ENCODE data around the gene RELN.
A peak's percentile ranks its signal among the peaks of the same experiment; 100 is the strongest.
"Not testable (repeated sequence)": the region's sequence is repeated elsewhere in the genome, so short reads cannot be mapped to it uniquely, and the experiment has no call there.

Gene RELN

DNA sequence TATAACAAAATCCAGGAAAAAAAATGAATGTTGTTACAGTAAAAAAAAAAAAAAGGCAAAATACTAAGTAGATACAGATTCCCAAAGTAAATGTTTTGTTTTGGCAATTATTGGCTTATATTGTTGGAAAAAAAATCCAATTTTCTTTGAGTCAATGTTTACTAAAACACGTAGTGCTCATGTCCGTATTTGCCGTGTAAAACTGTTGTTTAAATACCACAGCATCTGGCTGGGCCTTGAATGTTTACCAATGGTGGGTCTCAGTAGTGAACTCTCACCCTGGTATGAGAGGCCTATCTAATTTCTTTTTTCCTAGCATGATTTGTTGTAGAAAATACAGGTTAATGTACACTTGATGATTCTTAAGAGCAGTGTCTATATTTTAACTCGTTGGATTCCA is 502.0 kb downstream of the RELN start:
- no peak for DNase-seq (ENCODE audit: low read depth in 2 of 2)

DNA sequence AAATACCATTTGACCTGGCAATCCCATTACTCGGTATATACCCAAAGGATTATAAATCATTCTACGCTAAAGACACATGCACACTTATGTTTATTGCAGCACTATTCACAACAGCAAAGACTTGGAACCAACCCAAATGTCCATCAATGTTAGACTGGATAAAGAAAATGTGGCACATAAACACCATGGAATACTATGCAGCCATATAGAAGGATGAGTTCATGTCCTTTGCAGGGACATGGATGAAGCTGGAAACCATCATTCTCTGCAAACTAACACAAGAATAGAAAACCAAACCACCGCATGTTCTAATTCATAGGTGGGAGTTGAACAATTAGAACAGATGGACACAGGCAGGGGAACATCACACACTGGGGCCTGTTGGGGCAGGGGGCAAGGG is 502.6 kb downstream of the RELN start:
- DNase-seq (ENCODE audit: low read depth in 2 of 2), result not testable (repeated sequence)

DNA sequence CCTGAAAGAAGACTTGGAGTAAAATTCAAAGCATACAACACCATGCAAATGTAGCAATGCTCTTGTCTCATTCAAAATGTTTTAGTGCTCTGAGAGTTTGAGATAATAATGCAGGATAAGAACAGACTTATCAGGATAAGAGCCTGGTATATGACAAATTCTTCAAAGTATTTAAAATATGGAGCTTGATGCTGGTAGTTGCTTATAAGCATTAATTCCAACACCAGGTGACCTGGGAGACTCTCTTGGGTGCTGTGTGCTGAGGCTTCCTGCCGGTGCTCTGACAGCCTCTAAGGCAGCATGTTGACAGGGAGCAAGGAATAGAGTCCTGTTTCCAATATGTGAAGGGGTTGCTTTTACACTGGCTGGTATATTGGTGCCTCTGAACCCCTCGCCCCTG is 508.7 kb downstream of the RELN start:
- DNase-seq (ENCODE audit: low read depth in 2 of 2), result no peak

DNA sequence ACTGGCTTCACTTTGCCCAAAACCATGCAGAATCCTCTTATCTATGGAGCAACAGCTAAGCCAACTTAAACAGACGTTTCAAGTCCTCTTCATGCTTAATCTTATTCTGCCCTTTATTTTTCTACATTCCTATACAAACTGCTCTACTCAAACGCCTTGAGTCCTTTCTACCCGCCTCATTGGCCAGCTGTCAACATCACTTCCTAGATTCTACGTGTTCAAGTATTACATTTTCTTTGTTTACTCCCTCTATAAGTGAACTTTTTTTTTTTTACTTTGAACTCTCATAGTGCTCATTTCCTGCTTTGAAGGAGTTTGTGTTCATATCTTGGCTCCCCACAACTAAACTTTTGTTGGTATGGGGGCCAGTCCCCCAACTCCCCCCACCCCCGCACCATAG is 514.5 kb downstream of the RELN start:
- DNase-seq (ENCODE audit: low read depth in 2 of 2), result no peak

DNA sequence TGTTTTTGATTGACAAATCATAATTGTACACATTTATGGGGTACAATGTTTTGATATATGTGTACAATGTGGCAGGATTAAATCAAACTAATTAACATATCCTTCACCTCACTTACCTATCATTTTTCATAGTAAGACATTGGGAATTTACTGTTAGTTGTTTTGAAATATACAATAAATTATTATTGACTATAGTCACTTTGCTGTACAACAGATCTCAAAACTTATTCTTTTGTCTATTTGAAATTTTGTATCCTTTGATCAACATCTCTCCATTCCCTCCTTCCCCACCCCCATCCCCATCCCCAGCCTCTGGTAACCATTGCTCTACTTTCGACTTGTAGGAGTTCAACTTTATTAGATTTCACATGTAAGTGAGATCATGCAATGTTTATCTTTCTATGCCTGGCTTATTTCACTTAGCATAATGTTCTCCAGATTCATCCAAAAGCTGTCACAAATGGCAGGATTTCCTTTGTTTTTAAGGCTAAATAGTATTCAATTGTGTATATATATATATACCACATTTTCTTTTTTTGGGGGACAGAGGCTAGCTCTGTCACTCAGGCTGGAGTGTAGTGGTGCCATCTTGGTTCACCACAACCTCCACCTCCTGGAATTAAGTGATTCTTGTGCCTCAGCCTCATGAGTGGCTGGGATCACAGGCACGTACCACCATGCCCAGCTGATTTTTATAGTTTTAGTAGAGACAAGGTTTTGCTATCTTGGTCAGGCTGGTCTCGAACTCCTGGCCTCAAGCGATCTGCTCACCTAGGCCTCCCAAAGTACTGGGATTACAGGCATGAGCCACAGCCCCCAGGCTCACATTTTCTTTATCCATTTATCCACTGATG is 520.1 kb downstream of the RELN start:
- DNase-seq (ENCODE audit: low read depth in 2 of 2), result no peak

DNA sequence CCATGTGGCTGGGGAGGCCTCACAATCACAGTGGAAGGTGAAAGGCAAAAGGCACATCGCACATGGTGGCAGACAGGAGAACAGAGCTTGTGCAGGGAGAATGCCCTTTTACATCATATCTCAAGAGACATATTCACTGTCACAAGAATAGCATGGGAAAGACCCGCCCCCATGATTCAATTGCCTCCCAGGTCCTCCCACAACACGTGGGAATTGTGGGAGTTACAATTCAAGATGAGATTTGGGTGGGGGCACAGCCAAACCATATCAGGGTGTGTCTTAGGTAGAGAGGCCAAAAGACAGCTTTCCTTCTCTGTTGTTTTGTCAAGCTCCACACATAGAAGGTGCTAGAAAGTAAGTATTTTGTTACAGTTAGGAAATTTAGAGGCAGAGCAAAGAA is 522.6 kb downstream of the RELN start:
- no peak for DNase-seq (ENCODE audit: low read depth in 2 of 2)

DNA sequence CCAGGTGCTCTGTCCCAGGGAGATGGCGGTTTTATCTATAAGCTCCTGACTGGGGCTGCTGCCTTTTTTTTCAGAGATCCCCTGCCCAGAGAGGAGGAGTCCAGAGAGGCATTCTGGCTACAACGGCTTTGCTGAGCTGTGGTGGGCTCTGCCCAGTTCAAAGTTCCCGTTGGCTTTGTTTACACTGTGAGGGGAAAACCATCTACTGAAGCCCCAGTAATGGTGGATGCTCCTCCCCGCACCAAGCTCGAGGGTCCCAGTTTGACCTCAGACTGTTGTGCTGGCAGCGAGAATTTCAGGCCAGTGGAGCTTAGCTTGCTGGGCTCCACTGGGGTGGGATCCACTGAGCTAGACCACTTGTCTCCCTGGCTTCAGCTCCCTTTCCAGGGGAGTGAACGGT is 527.1 kb downstream of the RELN start:
- no peak for DNase-seq (ENCODE audit: low read depth in 2 of 2)

DNA sequence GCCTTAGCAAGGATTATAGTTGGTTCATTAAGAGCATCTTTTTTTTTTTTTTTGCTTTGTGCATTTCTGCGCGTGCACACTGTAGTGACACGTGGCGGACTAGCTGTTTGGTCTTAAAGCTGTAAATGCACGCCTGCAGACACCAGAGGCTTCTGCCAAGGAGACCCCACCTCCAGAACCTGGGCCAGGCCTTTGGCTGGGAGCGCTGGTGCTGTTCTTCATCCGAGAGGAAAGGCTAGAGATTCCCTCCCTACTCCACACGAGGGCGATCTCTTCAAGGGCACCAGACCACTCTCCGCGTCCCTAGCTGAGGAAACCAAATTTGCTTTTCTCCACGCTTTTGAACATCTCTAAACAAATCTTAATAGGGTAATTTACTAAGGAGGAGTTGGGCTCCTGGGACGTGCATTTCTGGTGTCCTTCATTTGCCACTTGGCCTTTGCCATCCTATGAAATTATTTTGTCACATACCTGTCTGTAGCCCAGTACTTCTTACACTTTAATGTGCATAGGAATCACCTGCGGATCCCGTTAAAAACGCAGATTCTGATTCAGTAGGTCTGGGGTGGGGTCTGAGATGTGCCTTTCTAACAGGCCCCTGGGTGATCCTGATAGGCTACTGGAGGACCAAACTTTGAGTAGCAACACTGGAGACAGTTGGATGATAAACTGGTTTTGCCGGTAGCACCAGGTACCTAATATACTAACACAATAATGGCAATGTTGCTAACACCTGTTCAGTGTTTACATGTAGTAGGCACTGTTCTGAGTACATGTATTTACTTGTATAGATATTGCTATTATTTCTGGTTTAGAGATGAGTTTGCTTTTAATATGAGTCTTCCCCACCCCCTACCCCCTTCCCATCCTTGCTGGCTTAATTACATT is 542.1 kb downstream of the RELN start:
- peak; percentile 9 to 13 for DNase-seq (ENCODE audit: low read depth in 2 of 2)

DNA sequence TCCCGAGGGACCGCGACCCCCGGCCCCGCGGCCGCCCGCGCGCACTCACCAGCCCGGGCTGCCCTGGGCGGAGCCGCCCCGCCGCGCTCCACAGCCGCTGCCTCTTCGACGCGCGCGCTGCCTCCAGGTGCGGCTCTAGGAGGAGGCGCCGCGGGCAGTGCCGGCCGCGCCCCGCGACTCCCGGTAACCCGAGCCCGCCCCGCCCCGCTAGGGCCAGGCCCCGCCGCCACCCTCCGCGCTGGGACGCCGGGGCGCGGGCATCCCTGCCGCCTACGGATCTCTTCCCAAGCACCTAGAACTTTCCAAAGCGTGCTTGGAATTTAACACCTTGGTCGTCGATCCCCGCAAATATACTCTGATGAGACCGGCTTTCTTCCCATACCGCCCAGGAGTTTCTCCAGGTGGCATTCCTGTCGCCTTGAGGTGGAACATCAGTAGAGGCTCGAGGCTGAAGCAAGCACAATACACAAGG is 543.4 kb downstream of the RELN start, which contains the start of gene SLC26A5:
Gene SLC26A5 (minus strand): TSS at position 159 of the 472 bp plus-strand sequence. CDS start 24,693 bp downstream, outside the sequence.
- DNase-seq (ENCODE audit: low read depth in 2 of 2), result no peak

DNA sequence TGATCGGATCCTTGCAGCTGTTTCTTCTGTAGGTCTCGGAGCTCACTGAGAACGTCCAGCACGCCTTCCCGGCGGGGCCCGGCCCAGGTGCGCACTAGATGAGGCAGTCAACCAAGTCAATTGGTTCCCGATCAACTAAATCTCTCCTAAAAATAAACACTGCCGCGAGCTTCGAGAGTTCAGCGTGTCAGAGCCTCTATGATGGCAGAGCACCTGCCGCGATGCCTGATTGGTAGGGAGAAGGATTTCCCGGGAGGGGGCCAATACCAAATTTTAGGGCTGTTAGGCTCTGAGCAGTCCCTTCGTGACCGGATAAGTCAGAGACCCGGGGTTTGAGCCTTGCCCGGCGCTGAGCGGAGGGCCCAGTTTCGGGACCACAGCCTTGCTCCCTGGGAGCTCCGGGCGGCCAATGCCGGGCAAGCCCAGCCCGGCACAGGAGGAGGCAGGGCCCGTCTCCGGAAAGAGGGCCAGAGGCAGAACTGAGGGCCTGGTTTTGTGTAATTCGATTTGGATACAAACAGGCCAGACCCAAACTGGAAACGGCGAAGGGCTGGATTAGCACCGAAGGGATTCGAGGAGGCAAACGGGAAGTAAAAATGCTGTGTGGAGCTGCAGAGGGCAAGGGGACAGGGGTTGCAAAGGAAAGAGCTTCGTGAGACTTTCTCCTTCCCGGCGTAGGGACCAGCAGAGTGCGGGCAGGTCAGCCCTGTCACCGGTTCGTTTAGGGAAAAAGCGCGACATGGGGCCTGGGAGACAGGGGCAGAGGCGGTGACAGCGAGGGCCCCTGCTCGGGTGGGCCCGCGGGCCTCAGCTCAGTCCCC is 544.0 kb downstream of the RELN start:
- DNase-seq (ENCODE audit: low read depth in 2 of 2), result no peak

DNA sequence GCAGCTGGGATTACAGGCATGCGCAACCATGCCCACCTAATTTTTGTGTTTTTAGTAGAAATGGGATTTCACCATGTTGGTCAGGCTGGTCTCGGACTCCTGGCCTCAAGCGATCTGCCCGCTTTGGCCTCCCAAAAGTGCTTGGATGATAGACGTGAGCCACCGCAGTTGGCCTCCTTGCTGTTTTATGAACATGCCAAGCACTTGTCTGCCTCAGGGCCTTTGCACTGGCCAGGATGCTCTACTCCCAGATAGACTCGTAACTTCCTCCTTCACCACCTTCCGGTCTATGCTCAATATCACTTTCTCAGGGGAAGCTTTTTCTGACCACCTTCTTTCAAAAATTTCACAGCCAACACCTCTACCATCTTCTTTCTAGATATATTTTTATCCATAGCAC is 549.8 kb downstream of the RELN start:
- no peak for DNase-seq (ENCODE audit: low read depth in 2 of 2)

DNA sequence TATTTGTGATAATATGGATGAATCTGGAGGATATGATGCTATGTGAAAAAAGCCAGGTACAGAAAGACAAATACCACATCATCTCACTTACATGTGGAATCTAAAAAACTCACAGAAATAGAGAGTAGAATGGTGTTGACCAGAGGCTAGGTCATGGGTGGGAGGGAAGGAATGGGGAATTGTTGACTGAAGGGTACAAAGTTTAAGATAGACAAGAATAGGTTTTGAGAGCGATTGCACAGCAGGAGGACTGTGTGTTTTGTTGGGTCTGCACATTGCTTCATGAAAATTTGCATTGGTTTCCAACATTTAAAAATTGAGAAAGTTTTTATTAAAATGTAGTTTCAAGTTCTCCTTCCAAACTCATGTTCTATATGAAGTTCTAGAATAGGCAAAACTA is 551.8 kb downstream of the RELN start:
- no peak for DNase-seq (ENCODE audit: low read depth in 2 of 2)

DNA sequence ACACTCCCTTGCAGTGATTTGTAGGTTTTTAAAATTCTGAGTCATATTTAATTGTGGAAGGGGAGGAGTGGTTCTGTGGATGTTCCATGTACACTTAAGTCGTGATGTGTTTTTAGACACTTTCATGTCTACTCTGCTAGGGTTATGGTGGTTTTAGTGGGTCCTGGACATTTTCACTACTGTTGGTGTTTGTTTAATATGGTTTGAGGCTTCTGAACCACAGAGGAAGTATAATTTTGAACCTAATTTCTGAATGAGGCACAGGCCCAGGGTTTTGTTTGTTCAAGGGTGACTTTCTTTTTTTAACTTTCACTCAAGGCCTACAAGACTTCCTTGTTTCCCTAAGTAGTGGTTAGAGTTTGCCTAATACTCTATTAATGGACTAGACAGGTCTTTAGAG is 556.7 kb downstream of the RELN start:
- DNase-seq (ENCODE audit: low read depth in 2 of 2), result no peak

DNA sequence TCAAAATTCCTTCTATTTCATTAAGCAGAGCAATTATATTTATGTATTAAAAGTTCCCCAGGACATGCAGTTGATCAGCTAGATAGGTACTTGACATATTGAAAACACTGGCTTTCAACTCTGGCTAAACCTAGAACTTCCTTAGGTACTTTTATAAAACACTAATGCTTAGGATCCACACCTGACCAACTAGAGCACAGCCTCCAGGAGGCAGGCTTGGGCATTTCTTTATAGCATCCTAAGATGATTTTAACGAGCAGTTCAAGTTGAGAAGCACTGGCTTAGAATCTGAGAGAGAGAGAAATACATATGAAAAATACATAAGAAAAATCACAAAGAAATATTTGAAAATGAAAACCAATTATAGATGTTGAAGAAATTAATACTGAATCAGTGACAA is 564.3 kb downstream of the RELN start:
- no peak for DNase-seq (ENCODE audit: low read depth in 2 of 2)

DNA sequence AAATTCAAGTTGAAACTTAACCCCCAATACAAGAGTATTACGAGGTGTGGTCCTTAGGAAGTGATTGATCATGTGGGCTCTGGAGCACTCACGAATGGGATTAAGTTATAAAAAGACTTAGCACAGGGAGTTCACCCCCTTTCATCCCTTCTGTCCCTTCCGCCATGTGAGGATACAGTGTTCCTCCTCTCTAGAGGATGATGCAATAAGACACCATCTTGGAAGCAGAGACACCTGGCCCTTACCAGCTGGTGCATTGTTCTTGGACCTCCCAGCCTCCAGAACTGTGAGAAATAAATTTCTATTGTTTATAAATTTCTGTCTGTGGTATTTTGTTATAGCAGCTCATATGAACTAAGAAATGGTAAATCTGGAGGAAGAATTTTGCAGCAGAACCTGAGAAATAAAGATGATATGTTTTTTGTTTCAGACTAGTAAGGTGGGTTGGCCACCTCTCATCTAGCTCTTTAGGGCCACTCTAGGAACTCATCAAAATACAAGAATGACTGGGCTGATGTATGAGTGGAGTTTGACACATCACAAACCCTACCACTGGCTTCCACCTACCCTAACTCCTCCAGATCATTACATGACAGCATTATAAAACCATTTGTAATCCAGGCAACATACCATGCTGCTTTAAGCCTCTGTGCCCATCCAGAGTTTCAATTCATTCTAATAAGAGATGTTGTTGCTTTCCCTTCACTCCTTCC is 565.8 kb downstream of the RELN start:
- DNase-seq (ENCODE audit: low read depth in 2 of 2), result no peak
